ENCODE measurements around the gene SLC38A2.

SLC38A2 gene

GRCh38 chr12:46360908-46361666, 11.5 kb downstream of the SLC38A2 start:
- no peak for TF ChIP-seq CTCF (IDR thresholded peaks at IDR 0.05; ENCODE audit: control insufficient read depth, insufficient read depth, low read depth, low read length, missing control alignments)
- no peak for DNase-seq (ENCODE audit: low read depth)
- no peak overlapping the region for H3K4me3 ChIP-seq (ENCODE audit: control insufficient read depth, low read depth, low read length)

- DNase-seq (ENCODE audit: low read depth) = no peak
- no peak for TF ChIP-seq CTCF (IDR thresholded peaks at IDR 0.05; ENCODE audit: control insufficient read depth, insufficient read depth, low read depth, low read length, missing control alignments)
- no peak overlapping the region for H3K4me3 ChIP-seq (ENCODE audit: control insufficient read depth, low read depth, low read length)
Measured at GRCh38 chr12:46360370-46360769, 12.2 kb downstream of the SLC38A2 start.

GRCh38 chr12:46359667-46360280, 12.8 kb downstream of the SLC38A2 start:
- H3K4me3 ChIP-seq (ENCODE audit: control insufficient read depth, low read depth, low read length) = no peak overlapping the region
- DNase-seq (ENCODE audit: low read depth) = no peak
- no peak for TF ChIP-seq CTCF (IDR thresholded peaks at IDR 0.05; ENCODE audit: control insufficient read depth, insufficient read depth, low read depth, low read length, missing control alignments)

- H3K4me3 ChIP-seq (ENCODE audit: control insufficient read depth, low read depth, low read length) = no peak overlapping the region
- no peak for DNase-seq (ENCODE audit: low read depth)
- TF ChIP-seq CTCF (IDR thresholded peaks at IDR 0.05; ENCODE audit: control insufficient read depth, insufficient read depth, low read depth, low read length, missing control alignments) = no peak
Measured at GRCh38 chr12:46358791-46359666, 13.5 kb downstream of the SLC38A2 start.

GRCh38 chr12:46358325-46358700, 14.3 kb downstream of the SLC38A2 start:
- no peak for TF ChIP-seq CTCF (IDR thresholded peaks at IDR 0.05; ENCODE audit: control insufficient read depth, insufficient read depth, low read depth, low read length, missing control alignments)
- no peak overlapping the region for H3K4me3 ChIP-seq (ENCODE audit: control insufficient read depth, low read depth, low read length)
- DNase-seq (ENCODE audit: low read depth) = no peak

- no peak for TF ChIP-seq CTCF (IDR thresholded peaks at IDR 0.05; ENCODE audit: control insufficient read depth, insufficient read depth, low read depth, low read length, missing control alignments)
- peak; percentile 73 for DNase-seq (ENCODE audit: low read depth)
- no peak overlapping the region for H3K4me3 ChIP-seq (ENCODE audit: control insufficient read depth, low read depth, low read length)
Measured at GRCh38 chr12:46357438-46358324, 14.9 kb downstream of the SLC38A2 start.

Measured in AG09309 (cell line).